GM21360 (cell line): ENCODE data around the gene SLC12A4.
"Not testable (repeated sequence)": the region's sequence is repeated elsewhere in the genome, so short reads cannot be mapped to it uniquely, and the experiment has no call there.

Experiments used
- ATAC-seq: cut with Tn5 transposase; IDR thresholded peaks from one replicate; pipeline ENCODE4 v1.9.1; 2021; ENCODE audit warnings: mild to moderate bottlenecking, moderate library complexity; ENCODE audit not compliant: unreplicated experiment

SLC12A4 gene

DNA sequence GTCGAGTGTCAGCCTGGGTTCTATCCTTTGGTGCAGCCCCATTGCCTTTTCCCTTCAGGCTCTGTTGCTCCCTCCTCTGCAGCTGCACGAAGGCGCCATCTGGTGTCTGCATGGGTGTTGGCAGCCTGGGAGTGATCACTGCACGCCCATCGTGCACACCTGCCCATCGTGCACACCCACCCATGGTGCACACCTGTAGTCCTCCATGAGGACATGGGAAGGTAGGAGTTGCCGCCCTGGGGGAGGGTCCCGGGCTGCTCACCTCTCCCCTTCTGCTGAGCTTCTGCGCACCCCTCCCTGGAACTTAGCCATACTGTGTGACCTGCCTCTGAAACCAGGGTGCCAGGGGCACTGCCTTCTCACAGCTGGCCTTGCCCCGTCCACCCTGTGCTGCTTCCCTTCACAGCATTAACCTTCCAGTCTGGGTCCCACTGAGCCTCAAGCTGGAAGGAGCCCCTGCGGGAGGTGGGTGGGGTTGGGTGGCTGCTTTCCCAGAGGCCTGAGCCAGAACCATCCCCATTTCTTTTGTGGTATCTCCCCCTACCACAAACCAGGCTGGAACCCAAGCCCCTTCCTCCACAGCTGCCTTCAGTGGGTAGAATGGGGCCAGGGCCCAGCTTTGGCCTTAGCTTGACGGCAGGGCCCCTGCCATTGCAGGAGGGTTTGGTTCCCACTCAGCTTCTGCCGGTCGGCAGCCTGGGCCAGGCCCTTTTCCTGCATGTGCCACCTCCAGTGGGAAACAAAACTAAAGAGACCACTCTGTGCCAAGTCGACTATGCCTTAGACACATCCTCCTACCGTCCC lies 39.7 kb downstream of the SLC12A4 start:
- peak; percentile 49 for ATAC-seq

DNA sequence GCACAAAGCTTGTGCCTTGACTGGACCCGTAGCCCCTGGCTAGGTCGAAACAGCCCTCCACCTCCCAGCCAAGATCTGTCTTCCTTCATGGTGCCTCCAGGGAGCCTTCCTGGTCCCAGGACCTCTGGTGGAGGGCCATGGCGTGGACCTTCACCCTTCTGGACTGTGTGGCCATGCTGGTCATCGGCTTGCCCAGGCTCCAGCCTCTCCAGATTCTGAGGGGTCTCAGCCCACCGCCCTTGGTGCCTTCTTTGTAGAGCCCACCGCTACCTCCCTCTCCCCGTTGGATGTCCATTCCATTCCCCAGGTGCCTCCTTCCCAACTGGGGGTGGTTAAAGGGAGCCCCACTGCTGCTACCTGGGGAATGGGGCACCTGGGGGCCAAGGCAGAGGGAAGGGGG lies 40.3 kb downstream of the SLC12A4 start:
- ATAC-seq: no peak

GRCh38 chr16:67927131-67927941 lies 41.1 kb downstream of the SLC12A4 start:
- no peak for ATAC-seq

- ATAC-seq: no peak
These were observed 42.2 kb downstream of the SLC12A4 start for GRCh38 chr16:67926181-67926750.

DNA sequence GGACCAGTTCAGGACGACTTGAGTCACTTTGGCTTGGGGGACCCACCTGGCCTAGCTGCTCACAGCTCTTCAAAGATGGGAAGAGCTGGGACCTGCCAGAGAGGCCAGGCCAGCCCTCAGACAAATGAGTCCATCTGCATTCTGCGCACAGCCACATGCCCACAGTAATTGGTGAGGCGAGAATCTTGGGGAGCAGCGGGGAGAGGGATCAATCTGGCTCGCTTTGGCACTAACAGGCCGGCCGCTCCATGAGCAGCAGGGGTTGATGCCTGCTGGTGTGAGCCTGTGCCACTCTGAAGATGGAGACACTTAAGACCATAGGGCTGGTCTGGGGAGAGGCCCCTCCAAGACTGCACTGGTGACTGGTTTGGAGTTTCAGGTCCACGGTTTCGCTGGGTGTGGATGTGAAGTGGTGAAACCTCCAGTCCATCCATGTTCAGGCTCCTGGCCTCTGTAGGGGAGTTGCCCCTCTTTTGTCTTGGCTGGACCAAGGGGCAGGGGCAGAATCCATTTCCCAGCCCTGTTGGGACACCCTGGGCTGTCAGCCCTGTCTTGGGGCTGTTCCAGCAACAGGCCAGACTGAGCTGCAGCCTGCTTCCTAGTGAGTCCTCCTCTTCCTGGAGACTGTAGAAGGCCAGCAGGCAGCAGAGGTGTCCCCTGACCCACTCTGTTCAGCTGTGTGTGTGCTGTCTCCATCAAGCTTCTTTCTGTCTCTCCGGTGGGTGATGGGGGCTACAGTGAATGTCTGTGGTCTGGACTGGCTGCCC lies 44.1 kb downstream of the SLC12A4 start:
- ATAC-seq: no peak

GRCh38 chr16:67923414-67924116 lies 44.9 kb downstream of the SLC12A4 start:
- ATAC-seq: no peak

GRCh38 chr16:67922740-67923139 lies 45.7 kb downstream of the SLC12A4 start:
- no peak for ATAC-seq

GRCh38 chr16:67922221-67922620 lies 46.2 kb downstream of the SLC12A4 start:
- no peak for ATAC-seq

DNA sequence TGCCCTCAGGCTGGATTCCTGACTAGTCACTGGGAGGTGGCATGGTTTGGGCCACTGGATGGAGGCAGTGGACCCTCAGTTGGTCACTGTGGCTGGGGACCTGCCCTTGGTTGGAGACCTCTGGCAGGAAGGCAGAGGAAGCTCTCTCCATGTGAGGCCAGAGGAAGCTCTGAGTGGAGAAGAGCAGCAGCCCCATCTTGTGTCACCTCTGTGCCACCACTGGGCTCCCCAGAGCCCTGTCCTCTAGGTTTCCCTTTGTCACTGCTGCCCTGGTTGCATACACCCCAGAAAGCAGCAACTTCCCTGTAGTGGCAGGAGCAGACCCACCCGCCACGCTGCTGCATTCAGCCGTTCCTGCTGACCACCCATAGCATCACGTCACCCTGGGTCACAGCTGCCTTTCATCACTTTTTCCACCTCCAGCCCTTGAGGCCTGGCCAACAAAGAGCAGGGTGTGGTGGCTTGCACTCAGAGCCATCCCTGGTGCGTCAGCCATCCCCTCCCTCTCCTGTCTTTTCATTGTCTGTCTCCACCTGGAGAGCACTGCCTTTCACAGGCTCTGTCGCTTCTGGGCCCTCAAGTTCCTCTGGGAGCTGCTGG lies 48.7 kb downstream of the SLC12A4 start:
- no peak for ATAC-seq

GRCh38 chr16:67917852-67918236 lies 50.6 kb downstream of the SLC12A4 start:
- ATAC-seq: no peak

GRCh38 chr16:67917140-67917851 lies 51.1 kb downstream of the SLC12A4 start:
- ATAC-seq: no peak

GRCh38 chr16:67915831-67916723 lies 52.4 kb downstream of the SLC12A4 start:
- ATAC-seq: no peak

DNA sequence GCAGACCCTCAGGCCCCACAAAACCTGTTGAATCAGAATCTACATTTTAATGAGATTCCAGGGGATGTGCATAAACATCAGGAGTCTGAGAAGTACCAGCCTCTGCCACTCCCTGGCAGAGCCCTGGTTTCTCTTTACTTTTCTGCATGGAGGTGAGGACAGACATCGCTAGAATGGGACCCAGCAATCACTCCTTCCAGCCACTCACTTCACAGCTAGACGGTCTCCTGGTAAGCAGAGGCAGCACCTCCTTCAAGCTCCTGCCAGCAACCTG lies 53.0 kb downstream of the SLC12A4 start:
- not testable (repeated sequence) for ATAC-seq

- no peak for ATAC-seq
These were observed 53.5 kb downstream of the SLC12A4 start for GRCh38 chr16:67914758-67915495.

GRCh38 chr16:67910158-67910557 lies 58.3 kb downstream of the SLC12A4 start:
- no peak for ATAC-seq

DNA sequence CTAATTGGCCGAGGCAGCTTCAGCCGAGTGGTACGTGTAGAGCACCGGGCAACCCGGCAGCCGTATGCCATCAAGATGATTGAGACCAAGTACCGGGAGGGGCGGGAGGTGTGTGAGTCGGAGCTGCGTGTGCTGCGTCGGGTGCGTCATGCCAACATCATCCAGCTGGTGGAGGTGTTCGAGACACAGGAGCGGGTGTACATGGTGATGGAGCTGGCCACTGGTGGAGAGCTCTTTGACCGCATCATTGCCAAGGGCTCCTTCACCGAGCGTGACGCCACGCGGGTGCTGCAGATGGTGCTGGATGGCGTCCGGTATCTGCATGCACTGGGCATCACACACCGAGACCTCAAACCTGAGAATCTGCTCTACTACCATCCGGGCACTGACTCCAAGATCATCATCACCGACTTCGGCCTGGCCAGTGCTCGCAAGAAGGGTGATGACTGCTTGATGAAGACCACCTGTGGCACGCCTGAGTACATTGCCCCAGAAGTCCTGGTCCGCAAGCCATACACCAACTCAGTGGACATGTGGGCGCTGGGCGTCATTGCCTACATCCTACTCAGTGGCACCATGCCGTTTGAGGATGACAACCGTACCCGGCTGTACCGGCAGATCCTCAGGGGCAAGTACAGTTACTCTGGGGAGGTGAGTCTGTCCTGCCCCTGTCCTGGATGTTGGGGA lies 59.2 kb downstream of the SLC12A4 start:
- ATAC-seq: no peak

GRCh38 chr16:67907397-67908180 lies 60.8 kb downstream of the SLC12A4 start:
- ATAC-seq: no peak
